IMR-90 (cell line): ENCODE data around the gene NPIPB4. TPM values are rescaled to one million over a fixed set of nuclear protein-coding genes. Genes with fewer than 3 reads are reported as not detected.
A peak's percentile ranks its signal among the peaks of the same experiment; 100 is the strongest.
"Not testable (repeated sequence)": the region's sequence is repeated elsewhere in the genome, so short reads cannot be mapped to it uniquely, and the experiment has no call there.

ENCODE experiments used
- ATAC-seq: fragments of 200-7000 bp; cut with Tn5 transposase; 2 replicates; pipeline ENCODE4 v1.9.1; 2020; ENCODE audit warnings: low read depth, mild to moderate bottlenecking, moderate library complexity
- BruUV-seq: library from RNA; stranded (reverse); fragments of 400-500 nt; replicated peaks from 2 replicates; lab custom pipeline; 2021; lab: Mats Ljungman, UMichigan
- CTCF ChIA-PET: fragments of 300-600 bp; formaldehyde crosslinking; extraction: SDS; loops from one replicate; lab custom pipeline; 2021; ENCODE audit warnings: antibody characterized with exemption; lab: Yijun Ruan, JAX
- POLR2A ChIA-PET: fragments of 300-600 bp; sonication (Branson Sonifier 250); formaldehyde crosslinking; loops from one replicate; lab custom pipeline; 2022; ENCODE audit warnings: antibody characterized with exemption; ENCODE audit not compliant: unreplicated experiment; lab: Charles Lee
- DNase-seq: peaks from one replicate; pipeline ENCODE4 v3.0.0; 2013
- H2AFZ ChIP-seq: replicated peaks from 2 replicates; pipeline ENCODE3; 2013; ENCODE audit warnings: low read length, mild to moderate bottlenecking; ENCODE audit not compliant: poor library complexity
- H2AK5ac ChIP-seq: 2 replicates; pipeline ENCODE4 v1.6.1; 2013; ENCODE audit warnings: low read depth, low read length, inconsistent platforms
- H2AK9ac ChIP-seq: replicated peaks from 2 replicates; pipeline ENCODE3; 2013; ENCODE audit warnings: mild to moderate bottlenecking, low read depth, low read length, moderate library complexity; ENCODE audit not compliant: poor library complexity
- H2BK120ac ChIP-seq: 2 replicates; pipeline ENCODE4 v1.6.1; 2013; ENCODE audit warnings: low read depth, low read length, inconsistent platforms
- H2BK15ac ChIP-seq: 3 replicates; pipeline ENCODE4 v1.6.1; 2013; ENCODE audit warnings: low read depth, low read length, inconsistent platforms
- H2BK20ac ChIP-seq: 2 replicates; pipeline ENCODE4 v1.6.1; 2013; ENCODE audit warnings: low read depth, mild to moderate bottlenecking, inconsistent platforms, low read length, moderate library complexity
- H2BK5ac ChIP-seq: 2 replicates; pipeline ENCODE4 v1.6.1; 2013; ENCODE audit warnings: mild to moderate bottlenecking, low read depth, low read length, inconsistent platforms; ENCODE audit not compliant: poor library complexity, severe bottlenecking
- H3K14ac ChIP-seq: replicated peaks from 2 replicates; pipeline ENCODE4 v1.6.1; 2013; ENCODE audit warnings: low read depth, low read length, inconsistent platforms
- H3K18ac ChIP-seq: 2 replicates; pipeline ENCODE4 v1.6.1; 2013; ENCODE audit warnings: low read depth, low read length, control low read depth
- H3K23ac ChIP-seq: 2 replicates; pipeline ENCODE4 v1.6.1; 2013; ENCODE audit warnings: low read depth, low read length, inconsistent platforms
- H3K27ac ChIP-seq: 2 replicates; pipeline ENCODE4 v1.5.1; 2013; ENCODE audit warnings: mild to moderate bottlenecking, control low read depth, low read length; ENCODE audit not compliant: insufficient read depth
- H3K27me3 ChIP-seq: 2 replicates; pipeline ENCODE4 v1.6.1; 2013; ENCODE audit warnings: low read length; ENCODE audit not compliant: control insufficient read depth, insufficient read depth
- H3K36me3 ChIP-seq: 2 replicates; pipeline ENCODE4 v1.6.1; 2013; ENCODE audit warnings: low read length, mixed read lengths; ENCODE audit not compliant: control insufficient read depth, insufficient read depth
- H3K4ac ChIP-seq: 2 replicates; pipeline ENCODE4 v1.6.1; 2013; ENCODE audit warnings: low read depth, low read length, inconsistent platforms
- H3K4me1 ChIP-seq: 2 replicates; pipeline ENCODE4 v1.6.1; 2013; ENCODE audit warnings: low read length, mixed read lengths; ENCODE audit not compliant: control insufficient read depth, insufficient read depth
- H3K4me2 ChIP-seq: 2 replicates; pipeline ENCODE4 v1.6.1; 2013; ENCODE audit warnings: low read depth, mild to moderate bottlenecking, control low read depth, low read length, moderate library complexity
- H3K4me3 ChIP-seq: 2 replicates; pipeline ENCODE4 v1.5.1; 2013; ENCODE audit warnings: low read depth, mild to moderate bottlenecking, control low read depth, low read length, moderate library complexity; ENCODE audit not compliant: insufficient read depth
- H3K56ac ChIP-seq: 2 replicates; pipeline ENCODE4 v1.6.1; 2013; ENCODE audit warnings: low read length, inconsistent platforms; ENCODE audit not compliant: insufficient read depth; ENCODE audit errors: extremely low read depth
- H3K79me1 ChIP-seq, 2 experiments: 2 replicates each; pipeline ENCODE4 v1.6.1; 2013; ENCODE audit warnings: low read length in 2 of 2, inconsistent platforms in 1 of 2, low read depth in 1 of 2
- H3K9ac ChIP-seq: 2 replicates; pipeline ENCODE4 v1.6.1; 2013; ENCODE audit warnings: low read depth, low read length, control low read depth
- H3K9me1 ChIP-seq: 2 replicates; pipeline ENCODE4 v1.6.1; 2013; ENCODE audit warnings: low read length, inconsistent platforms; ENCODE audit not compliant: insufficient read depth
- H3K9me3 ChIP-seq: 2 replicates; pipeline ENCODE4 v1.6.1; 2013; ENCODE audit warnings: low read length; ENCODE audit not compliant: control insufficient read depth, insufficient read depth
- H4K20me1 ChIP-seq: 2 replicates; pipeline ENCODE4 v1.6.1; 2013; ENCODE audit warnings: low read length, inconsistent platforms; ENCODE audit not compliant: insufficient read depth
- H4K5ac ChIP-seq: 2 replicates; pipeline ENCODE4 v1.6.1; 2013; ENCODE audit warnings: mild to moderate bottlenecking, low read depth, low read length, control low read depth
- H4K8ac ChIP-seq, 2 experiments: 2 replicates each; pipeline ENCODE4 v1.6.1; 2013; ENCODE audit warnings: low read depth in 2 of 2, low read length in 2 of 2, control low read depth in 1 of 2, inconsistent platforms in 1 of 2
- H4K91ac ChIP-seq: 2 replicates; pipeline ENCODE4 v1.6.1; 2013; ENCODE audit warnings: low read depth, low read length, inconsistent platforms; ENCODE audit not compliant: insufficient read depth
- CTCF ChIP-seq: conservative IDR thresholded peaks from 2 replicates; pipeline ENCODE4 v1.5.1; 2012; ENCODE audit warnings: mild to moderate bottlenecking, low read depth, low read length, improper control_type of control experiment
- RAD21 ChIP-seq: IDR thresholded peaks from 2 replicates; pipeline ENCODE4 v1.6.1; 2012; ENCODE audit warnings: low read length, improper control_type of control experiment
- SMC3 ChIP-seq: fragments of 150-350 bp; IDR thresholded peaks from 2 replicates; pipeline ENCODE4 v1.6.1; 2016; ENCODE audit warnings: low read depth, mild to moderate bottlenecking, antibody characterized with exemption, low read length, moderate library complexity
- WGBS, 2 experiments: methylation state at CpG; one replicate each; pipeline versions ENCODE4 v1.1.5 to v1.1.7; 2013; ENCODE audit warnings: missing lambda C conversion rate in 2 of 2; ENCODE audit not compliant: insufficient read length in 1 of 2; ENCODE audit errors: extremely low coverage in 2 of 2; 5-methylcytosine and 5-hydroxymethylcytosine counted together
- dilution Hi-C: fragments of 300-500 bp; cut with HindIII; formaldehyde crosslinking; loops from one replicate; pipeline ENCODE4 v1.14.3; 2018; ENCODE audit warnings: low sequenced_read_pairs; ENCODE audit not compliant: unreplicated experiment
- in situ Hi-C: fragments of 300-500 bp; cut with MboI; formaldehyde crosslinking; loops from 3 replicates; pipeline ENCODE4 v1.14.3; 2019; ENCODE audit warnings: low sequenced_read_pairs, inconsistent platforms, mixed read lengths
- intact Hi-C: fragments of 100-400 bp; cut with micrococcal nuclease; formaldehyde crosslinking; loops from 2 replicates; pipeline ENCODE4 v1.10.0; 2022
- polyA plus RNA-seq, 3 experiments: library from polyadenylated mRNA; depleted of rRNA; stranded (reverse); fragments of >200 nt; gene quantifications; 2 replicates each; pipeline ENCODE4 v1.2.3, GENCODE V29; 2012; ENCODE audit warnings: low replicate concordance in 1 of 3
- total RNA-seq: library from RNA; depleted of rRNA; stranded (reverse); fragments of >200 nt; gene quantifications from 2 replicates; pipeline ENCODE4 v1.2.3, GENCODE V29; 2012

The NPIPB4 gene
- total and polyA plus RNA-seq, 2 of the 4 experiments (the other 2 are of a cell fraction): 13.3 to 28.3 TPM

GRCh38 chr16:21801538-21802374 is 55.8 kb downstream of the NPIPB4 start:
- in situ Hi-C loops, H2BK15ac ChIP-seq, H2BK20ac ChIP-seq, H3K27ac ChIP-seq, POLR2A ChIA-PET, H2AK9ac ChIP-seq, H4K20me1 ChIP-seq, H3K23ac ChIP-seq, H2BK120ac ChIP-seq, H3K79me1 ChIP-seq, H3K36me3 ChIP-seq, H3K9me3 ChIP-seq, H2AFZ ChIP-seq, H3K14ac ChIP-seq, H4K8ac ChIP-seq, H3K9ac ChIP-seq, H2AK5ac ChIP-seq, dilution Hi-C loops, BruUV-seq, H4K5ac ChIP-seq, H3K18ac ChIP-seq, H3K4me1 ChIP-seq, H3K4me3 ChIP-seq, H3K4ac ChIP-seq, H3K4me2 ChIP-seq, H3K56ac ChIP-seq, H4K91ac ChIP-seq, H3K9me1 ChIP-seq, H3K27me3 ChIP-seq, H2BK5ac ChIP-seq: not testable (repeated sequence)
- CTCF ChIA-PET: interaction anchor here (0.8 kb wide), 1 partner anchor 144 kb away, joined by 5 read pairs; no protein-coding TSS in a partner anchor
- DNase-seq (peak; percentile 57), ATAC-seq (peak; percentile 94)
- TF ChIP-seq SMC3: peak; percentile 45
- peak; percentile 54 for TF ChIP-seq CTCF
- peak; percentile 63 for TF ChIP-seq RAD21
- intact Hi-C loops: loop anchor here (5.0 kb wide), 2 partner anchors 94 to 219 kb away; no protein-coding TSS in a partner anchor
- WGBS, 2 experiments: no CpG with 5 or more reads among the region's 13 CpGs

- WGBS, 2 experiments: no CpG with 5 or more reads among the region's 3 CpGs
- not testable (repeated sequence) for BruUV-seq
Observed at GRCh38 chr16:21798601-21799000, 59.0 kb downstream of the NPIPB4 start.

More at GRCh38 chr16:21798601-21799000, 59.0 kb downstream of the NPIPB4 start:
- H4K8ac ChIP-seq, H3K9ac ChIP-seq, H3K4me1 ChIP-seq, H2BK20ac ChIP-seq, H4K91ac ChIP-seq, H2BK15ac ChIP-seq, intact Hi-C loops, CTCF ChIA-PET, H4K20me1 ChIP-seq, H2BK120ac ChIP-seq, ATAC-seq, H2AFZ ChIP-seq, H3K4me3 ChIP-seq, H3K4ac ChIP-seq, H3K14ac ChIP-seq, dilution Hi-C loops, H3K36me3 ChIP-seq, DNase-seq, H2AK5ac ChIP-seq, H3K27me3 ChIP-seq, H3K23ac ChIP-seq, POLR2A ChIA-PET, H3K27ac ChIP-seq, H3K56ac ChIP-seq, H4K5ac ChIP-seq, H2BK5ac ChIP-seq, H2AK9ac ChIP-seq, in situ Hi-C loops, H3K9me3 ChIP-seq, H3K79me1 ChIP-seq, H3K9me1 ChIP-seq, H3K4me2 ChIP-seq, H3K18ac ChIP-seq: not testable (repeated sequence)
